Measurements from ENCODE around the gene SYT12.

The SYT12 gene

DNA sequence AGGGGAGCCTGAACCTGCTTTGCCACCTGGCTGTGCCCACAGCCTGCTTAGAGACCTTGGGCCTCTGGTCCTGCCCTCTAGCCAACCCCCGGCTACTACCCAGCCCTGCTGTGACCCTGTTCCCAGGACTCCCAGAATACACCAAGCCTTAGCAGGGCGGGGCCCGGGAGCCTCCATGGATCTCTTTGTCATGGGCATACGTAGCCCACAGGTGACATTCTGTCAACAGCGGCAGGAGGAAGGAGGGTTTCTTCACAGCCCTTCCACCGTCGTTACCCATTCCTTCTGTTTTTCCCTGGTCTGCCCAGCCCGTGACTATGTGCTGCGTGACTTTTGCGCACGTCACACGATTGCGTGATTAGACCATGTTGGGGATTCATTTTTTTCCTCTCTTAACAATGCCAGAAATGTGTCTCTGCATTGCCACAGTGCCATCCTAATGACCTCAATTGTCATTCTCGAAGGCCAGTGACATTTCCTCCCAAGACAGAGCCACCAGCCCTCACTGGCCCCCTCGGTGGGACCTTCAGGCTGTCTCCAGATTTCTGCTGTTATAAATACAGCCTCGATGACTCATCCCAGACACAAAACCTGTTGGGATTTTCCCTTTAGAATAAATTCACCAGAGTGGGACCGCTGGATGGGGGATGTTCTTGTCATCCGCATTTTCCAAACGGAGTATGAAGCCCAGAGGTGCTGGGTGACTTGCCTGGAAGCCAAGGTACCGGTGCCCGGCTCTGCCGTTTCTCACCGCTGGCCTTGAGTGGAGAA is 9.0 kb downstream of the SYT12 start:
- no peak for FAIRE-seq

DNA sequence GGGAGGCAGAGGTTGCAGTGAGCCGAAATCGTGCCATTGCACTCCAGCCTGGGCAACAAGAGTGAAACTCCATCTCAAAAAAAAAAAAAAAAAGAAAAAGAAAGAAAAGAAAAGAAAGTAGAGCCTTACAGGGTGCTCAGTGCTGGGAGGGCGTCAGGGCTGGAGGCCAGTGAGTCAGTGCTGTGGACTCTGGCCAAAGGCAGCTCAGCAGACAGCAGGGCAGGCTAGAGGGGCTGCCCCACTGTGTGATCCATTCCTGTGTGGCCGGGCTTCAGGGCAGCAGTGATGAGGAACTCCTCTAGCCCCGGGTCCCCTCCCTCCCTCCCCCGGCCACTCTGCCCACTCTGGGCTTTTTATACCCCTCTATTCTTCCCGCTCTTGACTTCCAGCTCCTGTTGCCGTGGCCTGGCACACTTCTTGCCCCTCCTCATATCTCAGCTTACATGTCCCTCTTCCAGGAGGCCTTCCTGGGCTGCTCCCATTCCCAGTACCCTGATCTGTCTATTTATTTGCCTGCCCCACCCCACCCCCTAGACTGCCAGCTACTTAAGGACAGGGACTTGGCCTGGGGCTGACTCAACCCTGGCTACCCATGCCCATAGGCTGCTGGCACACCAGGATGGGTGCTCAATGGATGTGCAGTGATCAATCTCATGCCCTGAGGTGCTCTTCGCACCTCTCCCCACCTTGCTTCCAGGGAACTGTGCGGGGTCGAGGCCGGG is 10.1 kb downstream of the SYT12 start:
- FAIRE-seq, result no peak

GRCh38 chr11:67033661-67034166 is 10.8 kb downstream of the SYT12 start:
- no peak for FAIRE-seq

DNA sequence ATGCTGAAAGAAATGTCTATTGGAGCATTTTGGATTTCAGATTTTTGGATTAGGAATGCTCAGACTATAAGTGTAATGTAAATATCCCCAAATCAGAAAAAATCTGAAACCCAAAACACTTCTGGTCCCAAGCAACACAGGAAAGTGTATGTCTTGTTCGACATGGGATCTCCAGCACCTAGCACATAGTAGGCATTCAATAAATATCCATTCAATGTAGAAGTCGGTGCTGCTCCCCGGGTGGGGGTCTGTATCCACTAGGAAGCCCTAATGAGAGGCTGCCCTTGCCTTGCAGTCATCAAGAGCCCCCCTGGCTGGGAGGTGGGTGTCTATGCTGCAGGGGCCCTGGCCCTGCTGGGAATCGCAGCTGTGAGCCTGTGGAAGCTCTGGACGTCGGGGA is 11.4 kb downstream of the SYT12 start:
- no peak for FAIRE-seq

- FAIRE-seq, result no peak
These were observed 17.2 kb downstream of the SYT12 start for GRCh38 chr11:67040147-67040546.

DNA sequence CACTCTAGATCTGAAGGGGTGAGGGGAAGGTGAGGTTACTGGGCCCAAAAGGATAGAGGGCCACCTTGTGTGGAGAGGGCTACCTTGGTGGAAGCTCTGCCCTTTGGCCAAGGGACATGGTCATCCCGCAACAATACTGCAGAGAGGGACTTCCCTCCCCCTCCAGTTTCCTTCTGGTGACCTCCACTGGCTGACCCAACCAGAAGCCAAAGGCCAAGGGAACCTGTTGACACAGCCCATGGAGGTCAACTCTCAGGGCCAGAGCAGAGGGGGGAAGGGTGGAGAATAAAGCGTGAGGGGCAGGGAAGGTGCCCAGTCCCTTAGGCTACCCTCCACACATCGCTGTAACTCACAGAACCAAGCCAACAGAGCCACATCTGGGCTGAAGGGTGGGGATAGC is 18.7 kb downstream of the SYT12 start:
- no peak for FAIRE-seq

- FAIRE-seq, result no peak
These were observed 20.8 kb downstream of the SYT12 start for GRCh38 chr11:67043572-67044349.

DNA sequence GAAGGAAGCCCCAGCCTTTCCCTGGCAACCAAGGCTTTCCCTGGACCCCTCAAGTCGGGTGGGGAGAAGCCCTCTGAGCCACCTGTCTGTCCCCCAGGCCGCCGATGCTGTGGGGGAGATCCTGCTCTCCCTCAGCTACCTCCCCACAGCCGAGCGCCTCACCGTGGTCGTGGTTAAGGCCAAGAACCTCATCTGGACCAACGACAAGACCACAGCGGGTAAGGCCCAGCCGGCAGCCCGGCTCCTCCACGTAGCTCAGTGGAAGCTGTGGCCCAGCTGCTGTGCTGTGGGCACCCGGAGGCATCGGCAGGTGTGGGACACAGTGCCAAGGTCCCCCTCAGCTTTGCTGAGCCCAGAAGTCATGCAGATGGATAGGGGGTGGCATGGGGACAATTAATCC is 21.6 kb downstream of the SYT12 start:
- no peak for FAIRE-seq

DNA sequence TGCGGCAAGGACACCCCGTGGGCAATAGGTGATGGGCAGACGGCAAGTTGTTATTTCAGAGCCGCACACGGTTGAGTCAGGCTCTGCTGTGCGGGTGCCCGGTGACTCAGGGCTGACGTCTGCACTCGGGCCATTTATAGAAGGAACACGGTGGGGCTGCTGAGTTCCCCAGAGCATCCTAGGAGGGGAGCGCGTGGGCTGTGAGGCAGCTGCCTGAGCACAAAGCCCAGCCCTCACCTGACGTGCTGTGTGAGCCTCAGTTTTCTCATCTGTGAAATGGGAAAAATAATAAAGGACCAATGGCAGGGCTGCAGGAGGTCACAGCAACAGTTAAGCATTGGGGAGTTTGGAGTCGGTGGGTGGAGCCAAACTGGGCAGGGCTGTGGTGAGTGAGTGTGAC is 22.4 kb downstream of the SYT12 start:
- no peak for FAIRE-seq

GRCh38 chr11:67048515-67049130 is 25.7 kb downstream of the SYT12 start:
- no peak for FAIRE-seq

- no peak for FAIRE-seq
These were observed 27.2 kb downstream of the SYT12 start for GRCh38 chr11:67050139-67050538.

DNA sequence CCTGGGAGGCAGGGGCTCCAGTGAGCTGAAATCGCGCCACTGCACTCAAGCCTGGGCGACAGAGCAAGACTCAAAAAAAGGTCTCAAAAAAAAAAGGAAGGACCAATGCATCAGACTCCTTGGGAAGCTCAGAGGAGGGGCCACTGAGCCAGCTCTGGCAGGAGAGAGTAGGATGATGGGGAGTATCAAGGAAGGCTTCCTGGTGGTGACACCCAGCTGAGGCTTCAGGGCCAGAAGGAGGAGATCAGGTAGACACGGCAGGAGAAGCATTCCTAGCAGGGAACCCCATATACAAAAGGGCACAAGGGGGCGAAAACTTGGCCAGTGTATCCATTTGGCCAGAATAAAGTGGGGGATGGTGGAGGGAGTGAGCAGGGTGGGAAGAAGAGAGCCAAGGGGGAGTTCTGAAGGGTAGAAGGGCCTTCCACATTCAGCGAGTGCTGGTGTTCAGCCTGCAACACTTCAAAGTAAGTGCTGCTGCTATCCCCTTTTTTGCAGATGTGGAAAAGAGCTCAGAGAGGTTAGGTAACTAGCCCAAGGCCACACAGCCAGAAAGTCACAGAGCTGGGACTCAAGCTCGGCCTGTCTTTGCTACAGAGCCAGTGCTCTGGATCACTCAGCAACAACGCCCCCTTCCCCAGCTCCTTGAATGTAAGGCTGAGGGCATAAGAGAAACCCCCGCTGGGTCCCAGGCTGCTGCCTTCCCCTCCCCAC is 28.4 kb downstream of the SYT12 start:
- FAIRE-seq, result no peak

- no peak for FAIRE-seq
These were observed 29.1 kb downstream of the SYT12 start for GRCh38 chr11:67051945-67052488.

GRCh38 chr11:67052891-67053290 is 30.0 kb downstream of the SYT12 start:
- no peak for FAIRE-seq

DNA sequence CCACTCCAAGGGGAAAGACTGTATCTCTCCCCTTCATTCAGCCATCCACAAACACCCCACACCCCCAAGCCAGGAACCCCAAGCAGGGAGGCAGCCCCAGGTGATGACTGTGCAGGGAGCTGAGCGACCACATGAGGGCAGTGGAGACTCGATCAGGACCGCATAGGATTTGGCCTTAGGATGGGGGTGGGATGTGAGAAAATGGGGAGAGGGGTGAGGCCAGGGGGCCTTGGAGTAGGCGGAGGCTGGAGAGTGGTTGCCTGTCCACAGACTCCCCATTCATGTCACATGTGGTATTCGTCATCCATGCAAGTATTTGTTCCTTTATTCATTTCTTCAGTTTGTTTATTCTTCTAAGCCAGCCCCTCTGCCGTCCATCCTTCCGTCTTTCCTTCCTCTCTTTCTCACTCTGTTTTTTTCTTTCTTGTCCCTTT is 31.0 kb downstream of the SYT12 start:
- no peak for FAIRE-seq

GRCh38 chr11:67054346-67054835 is 31.5 kb downstream of the SYT12 start:
- FAIRE-seq, result no peak

DNA sequence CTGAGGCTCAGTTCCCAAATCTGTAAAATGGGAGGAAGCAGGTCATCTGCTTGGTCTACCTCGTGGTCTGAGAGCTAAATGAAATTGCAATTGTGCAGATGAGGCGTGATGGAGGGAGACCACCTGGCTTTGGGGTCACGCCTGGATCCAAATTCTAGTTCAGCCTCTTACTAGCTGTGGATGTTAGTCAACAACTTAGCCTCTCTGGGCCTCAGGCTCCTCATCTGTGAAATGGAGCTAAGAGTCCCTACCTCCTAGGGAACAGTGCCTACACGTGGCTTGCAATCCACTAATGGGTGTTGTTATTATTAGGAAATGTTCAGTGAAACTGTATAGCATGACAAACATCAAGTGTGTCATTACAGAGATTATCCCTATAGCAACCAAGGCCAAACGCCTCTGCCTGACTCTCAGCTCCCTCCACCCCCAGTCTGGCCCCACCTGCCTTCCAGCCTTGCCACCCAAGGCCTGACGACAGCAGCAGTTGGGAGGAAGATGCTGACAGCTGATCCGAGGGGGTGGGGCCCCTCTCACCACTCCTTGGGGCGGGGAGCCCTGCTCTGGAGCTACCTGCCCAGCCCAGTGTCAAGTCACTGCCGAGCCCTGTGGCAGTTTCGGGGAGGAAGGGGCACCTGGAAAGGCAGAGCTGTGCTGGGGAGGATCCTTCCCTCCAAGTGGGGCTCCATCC is 32.0 kb downstream of the SYT12 start:
- FAIRE-seq, result no peak

GRCh38 chr11:67055812-67056211 is 32.9 kb downstream of the SYT12 start:
- FAIRE-seq, result no peak

DNA sequence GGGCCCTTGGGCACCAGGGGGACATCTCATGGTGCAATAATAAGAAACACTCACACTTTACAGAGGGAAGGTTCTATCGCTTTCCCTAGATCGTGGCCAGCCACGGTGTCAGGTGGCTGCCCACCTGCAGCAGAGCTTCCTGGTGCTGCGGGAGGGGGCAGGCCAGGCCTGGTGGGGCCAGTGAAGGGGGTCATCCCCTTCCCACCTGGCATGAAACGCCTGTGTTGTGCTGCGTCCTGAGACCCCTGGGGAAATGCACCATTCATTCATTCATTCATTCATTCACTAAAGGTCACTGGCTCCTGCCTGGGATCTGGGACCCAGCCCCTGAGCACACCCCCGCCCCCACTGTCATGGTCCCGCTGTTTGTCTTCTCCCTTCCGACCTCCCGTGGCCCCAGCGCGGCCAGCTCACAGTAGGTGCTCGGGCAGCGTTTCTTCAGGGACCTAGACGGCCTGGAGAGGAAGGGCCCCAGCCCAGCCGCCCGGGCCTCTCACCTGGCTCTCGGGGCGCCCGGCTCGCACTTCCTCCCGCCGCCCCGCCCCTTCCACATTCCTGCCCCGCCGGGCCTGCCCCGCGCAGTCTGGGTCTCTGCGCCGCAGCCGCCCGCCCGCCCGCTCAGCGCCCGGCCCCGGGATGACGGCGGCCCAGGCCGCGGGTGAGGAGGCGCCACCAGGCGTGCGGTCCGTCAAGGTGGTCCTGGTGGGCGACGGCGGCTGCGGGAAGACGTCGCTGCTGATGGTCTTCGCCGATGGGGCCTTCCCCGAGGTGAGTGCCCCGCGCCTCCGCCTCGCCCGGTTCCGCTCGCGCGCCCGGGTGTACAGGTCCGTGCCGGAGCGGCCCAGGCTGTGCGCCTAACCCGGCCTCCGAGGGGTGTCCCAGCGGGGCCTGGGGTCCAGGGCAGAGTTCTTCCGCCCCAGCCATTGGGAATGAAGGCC is 33.6 kb downstream of the SYT12 start, which contains the start of gene RHOD:
Gene RHOD, plus strand, starts transcription at position 581 of the 938 bp plus-strand sequence. Its CDS starts 56 bp downstream, at position 637.
- no peak for FAIRE-seq

- no peak for FAIRE-seq
These were observed 34.3 kb downstream of the SYT12 start for GRCh38 chr11:67057205-67057672.

Measured in colon (tissue), 2 donors.